HG03135 (cell line): ENCODE results near the gene TMEM203.
"Not testable (repeated sequence)": the region's sequence is repeated elsewhere in the genome, so short reads cannot be mapped to it uniquely, and the experiment has no call there.

Experiments used
- ATAC-seq: cut with Tn5 transposase; IDR thresholded peaks from one replicate; pipeline ENCODE4 v1.9.1; 2021; ENCODE audit warnings: mild to moderate bottlenecking, moderate library complexity; ENCODE audit not compliant: unreplicated experiment

The TMEM203 gene, protein sequence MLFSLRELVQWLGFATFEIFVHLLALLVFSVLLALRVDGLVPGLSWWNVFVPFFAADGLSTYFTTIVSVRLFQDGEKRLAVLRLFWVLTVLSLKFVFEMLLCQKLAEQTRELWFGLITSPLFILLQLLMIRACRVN

DNA sequence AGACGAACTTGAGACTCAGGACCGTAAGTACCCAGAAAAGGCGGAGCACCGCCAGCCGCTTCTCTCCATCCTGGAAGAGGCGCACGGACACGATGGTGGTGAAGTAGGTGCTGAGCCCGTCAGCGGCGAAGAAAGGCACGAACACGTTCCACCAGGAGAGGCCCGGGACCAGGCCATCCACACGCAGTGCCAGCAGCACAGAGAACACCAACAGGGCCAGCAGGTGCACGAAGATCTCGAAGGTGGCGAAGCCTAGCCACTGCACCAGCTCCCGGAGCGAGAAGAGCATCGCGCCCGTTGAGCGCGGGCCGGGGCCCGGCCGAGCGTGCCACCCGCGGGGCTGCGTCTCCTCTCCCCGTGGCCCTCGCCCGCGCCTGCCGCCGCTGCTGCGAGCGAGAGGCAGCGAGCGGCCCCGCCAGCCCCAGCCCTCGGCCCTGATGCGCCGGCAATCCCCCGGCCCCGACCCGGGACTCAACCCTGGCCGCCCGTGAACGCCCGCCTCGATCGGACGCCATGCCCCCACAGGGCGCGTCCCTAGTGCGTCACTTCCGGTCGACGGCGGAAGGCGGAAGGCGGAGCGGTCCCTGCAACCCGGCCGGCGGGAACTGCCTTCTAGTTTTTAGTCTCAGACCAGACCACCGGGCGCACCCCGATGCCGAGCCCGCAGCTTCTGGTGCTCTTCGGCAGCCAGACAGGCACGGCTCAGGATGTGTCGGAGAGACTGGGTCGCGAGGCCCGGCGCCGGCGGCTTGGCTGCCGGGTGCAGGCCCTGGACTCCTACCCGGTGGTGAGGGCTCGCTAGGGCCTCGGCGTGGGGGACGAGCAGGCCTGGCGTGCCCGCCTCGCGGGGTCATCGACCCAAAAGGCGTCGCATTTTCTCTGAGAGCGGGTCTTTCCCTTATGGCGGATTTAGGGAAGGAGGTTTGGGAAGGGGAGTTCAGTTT lies at the start of gene TMEM203, which contains the start of gene NDOR1:
TMEM203 (minus strand) TSS at position 523 of the 944 bp plus-strand sequence; CDS start at position 289, 234 bp downstream.
NDOR1 (plus strand) TSS at position 575 of the 944 bp plus-strand sequence; CDS start at position 653, 78 bp downstream.
- peak; percentile 40 for ATAC-seq

DNA sequence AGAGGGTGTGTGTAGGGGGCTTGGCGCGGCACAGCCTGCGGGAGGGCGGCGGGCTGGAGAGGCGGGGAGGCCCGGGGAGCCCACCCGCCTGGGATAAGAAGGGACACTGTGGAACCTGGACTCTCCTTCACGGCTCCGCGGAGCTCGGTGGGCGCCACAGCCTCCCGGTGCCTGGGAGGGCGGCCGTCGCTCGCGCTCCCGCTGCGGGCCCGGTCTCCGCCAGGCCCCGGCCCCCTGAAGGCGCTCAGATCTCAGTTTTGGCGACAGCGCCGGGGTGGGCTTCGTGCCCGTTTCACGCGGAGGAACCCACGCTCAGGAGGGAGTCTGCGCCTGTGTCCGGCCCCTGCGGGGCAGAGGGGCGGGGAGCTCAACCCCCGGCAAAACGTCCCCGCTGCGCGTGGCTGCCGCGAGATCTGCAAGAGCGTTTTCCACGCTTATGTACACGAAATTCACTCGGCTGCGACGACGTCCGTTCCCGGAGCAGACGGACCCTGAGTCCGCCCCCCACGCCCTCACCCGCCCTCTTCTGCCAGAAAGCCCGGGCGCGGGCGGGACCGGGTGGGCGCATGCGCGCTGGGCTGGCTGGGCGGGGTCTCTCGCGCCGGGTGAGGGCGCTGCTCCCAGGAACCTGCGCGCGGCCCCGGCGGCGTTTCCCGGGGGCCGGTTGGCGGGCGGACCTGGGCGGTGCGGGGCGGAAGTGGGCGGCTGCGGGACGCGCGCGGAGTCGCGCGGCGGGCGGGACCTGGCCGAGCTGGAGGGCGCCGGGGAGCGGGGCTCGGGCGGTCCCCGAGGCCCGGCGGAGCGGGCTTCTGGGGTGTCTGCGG lies 49.4 kb upstream of the TMEM203 start, which contains the start of gene NELFB:
NELFB (plus strand) TSS at position 704 of the 824 bp plus-strand sequence.
- peak; percentile 72 for ATAC-seq

DNA sequence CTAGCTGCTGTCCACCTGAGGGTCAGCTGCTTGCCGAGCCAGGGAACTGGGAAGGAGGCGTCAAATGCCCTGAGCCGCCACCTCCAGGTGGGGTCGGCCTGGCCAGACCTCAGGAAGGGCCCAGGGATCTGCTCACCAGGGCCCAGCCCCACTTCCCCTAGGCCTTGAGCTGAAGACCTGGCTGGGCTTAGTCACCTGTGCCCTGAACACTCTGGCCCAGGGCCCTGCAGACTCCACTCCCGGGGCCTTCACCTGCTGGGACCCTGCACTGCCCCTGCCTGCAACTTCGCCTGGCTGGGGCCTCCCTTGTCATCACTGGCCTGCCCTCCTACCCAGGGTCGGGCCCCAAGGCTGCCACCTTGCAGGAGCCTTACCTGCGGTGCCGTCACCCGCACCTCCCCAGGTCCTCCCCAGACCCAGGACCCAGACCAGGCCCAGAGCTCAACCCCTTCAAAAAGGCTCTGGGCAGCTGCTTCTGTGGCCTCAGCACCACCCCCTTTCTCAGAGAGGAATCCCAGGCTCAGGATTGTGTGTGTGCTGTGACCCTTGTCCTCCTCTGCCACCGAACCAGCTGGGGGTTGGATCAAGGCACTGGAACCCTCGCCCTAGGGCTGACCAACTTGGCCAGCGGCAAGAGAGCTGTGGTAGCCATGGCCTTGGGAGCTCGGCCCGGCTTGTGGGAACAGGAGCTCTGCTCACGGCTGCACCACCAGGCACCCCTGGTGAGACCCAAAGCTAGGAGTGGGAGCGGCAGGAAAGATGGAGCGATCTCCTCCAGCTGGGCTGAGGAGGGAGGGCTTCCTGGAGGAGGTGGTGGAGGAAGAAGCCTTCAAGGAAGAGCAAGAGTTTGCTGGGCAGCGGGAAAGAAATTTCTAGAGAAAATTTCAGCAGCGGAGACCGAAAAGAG lies 48.5 kb upstream of the TMEM203 start:
- no peak for ATAC-seq

DNA sequence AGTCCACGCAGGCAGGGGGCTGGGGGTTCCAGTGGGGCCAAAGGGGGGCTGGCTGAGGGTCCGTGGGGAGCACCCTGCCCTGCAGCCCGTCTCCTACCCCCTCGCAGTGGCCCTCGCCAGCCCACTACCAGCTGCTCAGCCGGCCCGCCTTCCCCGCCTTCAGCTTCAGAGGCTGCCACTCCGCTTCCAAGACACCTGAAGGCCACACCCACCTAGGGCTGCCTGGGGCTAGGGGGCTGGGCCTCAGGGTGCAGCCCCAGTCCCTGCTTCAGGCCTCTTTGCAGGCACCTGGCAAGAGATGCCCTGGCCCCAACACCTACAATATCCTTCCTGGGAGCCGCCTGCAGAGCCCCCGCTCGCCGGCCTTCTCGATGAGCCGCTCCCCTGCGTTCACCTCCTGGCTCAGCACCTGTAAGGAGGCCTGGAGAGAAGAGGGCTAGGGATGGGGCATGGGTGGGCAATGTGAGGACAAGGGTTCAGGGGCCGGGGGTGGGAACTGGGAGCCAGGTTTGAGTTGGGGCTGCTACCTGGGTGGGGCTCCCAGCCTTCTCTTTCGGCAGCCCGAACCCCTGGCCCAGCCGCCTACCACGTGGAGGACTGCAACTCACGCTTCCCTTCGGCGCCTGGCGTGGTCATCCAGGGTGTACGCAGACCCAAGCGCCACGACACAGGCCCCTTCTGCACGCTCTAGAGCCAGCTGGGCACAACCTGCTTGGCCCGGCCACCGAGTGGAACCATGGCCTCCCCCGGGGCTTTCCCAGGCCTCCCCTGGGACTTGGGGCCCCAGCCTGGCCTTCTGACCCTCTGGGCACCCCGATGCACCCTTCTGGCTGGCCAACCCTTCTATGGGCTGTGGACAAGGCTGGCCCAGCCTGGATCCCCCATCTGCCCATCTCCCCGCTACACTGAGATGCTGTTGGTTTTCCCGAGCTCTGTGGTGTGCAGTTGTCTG lies 47.4 kb upstream of the TMEM203 start:
- no peak for ATAC-seq

DNA sequence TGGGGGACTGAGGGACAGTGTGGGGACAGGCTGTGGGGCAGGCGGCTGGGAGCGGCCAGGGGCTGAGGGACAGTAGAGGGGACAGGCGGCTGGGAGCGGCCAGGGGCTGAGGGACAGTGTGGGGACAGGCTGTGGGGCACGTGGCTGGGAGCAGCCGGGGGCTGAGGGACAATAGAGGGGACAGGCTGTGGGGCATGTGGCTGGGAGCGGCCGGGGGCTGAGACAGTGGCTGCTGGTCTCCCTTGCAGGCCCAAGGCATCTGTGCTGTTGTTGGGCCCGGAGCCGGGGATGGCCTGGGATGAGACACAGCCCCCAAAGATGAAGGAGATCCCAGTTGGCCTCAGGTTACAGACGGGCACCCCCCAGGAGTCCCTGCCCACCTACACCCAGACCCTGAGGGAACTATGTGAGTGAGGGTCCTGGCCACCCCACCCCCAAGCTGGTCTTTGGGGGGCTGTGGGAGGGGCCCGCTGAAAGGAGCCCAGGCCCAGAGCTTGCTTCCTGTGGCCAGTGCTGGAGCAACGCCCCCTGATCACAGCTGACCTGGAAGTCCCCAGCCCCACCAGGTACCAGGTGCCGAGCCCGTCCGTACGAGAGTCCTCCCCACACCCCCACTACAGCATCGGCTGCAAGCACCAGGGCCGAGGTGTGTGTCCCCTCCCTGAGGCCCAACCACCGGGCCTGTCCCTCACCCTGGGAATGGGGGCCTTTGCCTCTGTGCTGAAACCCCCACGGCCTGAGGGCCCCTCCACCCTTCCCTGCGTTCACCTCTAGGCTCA lies 46.2 kb upstream of the TMEM203 start:
- no peak for ATAC-seq

DNA sequence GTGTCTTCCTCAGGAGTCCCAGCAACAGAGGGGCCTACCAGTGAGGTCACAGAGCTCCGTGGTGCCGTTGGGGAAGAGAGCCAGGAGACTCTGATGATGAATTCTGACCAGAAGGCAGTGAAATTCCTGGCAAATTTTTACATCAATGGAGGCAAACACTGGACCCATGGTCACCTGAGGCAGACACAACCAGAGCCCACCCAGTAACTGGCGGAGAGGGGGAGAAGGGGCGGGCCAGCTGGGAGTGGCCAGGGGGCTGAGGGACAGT lies 45.7 kb upstream of the TMEM203 start, which contains the start of gene STPG3:
STPG3 (plus strand) TSS at position 93 of the 268 bp plus-strand sequence; CDS start at position 94, 1 bp downstream.
- ATAC-seq, result no peak

DNA sequence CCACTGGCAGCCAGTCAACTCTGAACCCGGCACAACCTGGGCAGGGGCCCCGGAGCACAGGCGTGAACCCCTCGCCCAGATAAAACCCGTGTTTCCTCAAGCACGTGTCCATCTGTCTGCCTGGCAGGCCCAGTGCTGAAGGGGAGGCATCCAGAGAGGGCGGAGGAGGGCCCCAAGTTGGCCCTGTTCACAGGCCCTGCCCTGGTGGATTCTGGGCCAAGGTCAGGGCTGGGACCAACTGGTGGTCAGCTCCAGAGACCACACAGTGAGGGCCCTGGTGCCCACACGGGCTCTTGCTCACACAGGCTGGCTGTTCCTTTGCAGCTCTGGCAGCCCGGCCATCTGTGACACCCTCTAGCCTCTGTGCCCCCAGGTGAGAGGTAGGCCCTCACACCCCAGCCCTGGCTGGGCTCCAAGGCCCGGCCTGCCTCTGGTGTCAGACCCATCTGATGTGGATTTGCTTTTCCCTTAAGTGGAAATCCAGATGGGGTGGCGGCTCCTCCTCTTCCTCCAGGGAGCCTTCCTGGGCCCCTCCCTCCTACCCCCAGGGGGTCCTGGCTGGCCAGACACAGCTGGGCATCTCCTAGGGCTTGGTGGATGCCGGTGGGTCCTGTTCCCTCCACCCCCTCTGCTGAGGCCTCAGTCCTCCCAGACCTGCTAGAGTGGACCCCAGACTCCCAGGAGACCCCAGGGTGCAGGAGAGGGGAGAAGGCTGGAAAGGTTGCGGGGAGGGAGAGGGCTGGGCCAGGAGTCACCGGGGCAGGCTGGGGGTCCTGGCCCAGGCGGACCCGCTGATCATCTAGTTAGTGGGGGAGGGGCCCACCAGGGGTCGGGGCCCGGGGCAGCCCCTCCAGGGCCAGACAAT lies 45.1 kb upstream of the TMEM203 start:
- no peak for ATAC-seq

DNA sequence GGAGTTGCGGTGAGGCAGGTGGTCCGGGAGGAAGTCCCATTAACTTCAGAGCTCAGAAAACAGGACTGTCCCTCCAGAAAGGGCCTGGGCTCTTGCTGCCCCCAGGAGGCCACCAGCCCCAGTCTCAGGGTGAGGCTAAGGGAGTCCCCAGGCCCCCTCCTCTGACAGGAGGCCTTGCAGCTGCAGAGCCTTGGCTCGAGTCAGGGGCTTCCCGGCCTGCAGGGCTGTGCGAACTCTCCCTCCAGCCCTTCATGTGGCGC lies 42.4 kb upstream of the TMEM203 start:
- ATAC-seq, result no peak

DNA sequence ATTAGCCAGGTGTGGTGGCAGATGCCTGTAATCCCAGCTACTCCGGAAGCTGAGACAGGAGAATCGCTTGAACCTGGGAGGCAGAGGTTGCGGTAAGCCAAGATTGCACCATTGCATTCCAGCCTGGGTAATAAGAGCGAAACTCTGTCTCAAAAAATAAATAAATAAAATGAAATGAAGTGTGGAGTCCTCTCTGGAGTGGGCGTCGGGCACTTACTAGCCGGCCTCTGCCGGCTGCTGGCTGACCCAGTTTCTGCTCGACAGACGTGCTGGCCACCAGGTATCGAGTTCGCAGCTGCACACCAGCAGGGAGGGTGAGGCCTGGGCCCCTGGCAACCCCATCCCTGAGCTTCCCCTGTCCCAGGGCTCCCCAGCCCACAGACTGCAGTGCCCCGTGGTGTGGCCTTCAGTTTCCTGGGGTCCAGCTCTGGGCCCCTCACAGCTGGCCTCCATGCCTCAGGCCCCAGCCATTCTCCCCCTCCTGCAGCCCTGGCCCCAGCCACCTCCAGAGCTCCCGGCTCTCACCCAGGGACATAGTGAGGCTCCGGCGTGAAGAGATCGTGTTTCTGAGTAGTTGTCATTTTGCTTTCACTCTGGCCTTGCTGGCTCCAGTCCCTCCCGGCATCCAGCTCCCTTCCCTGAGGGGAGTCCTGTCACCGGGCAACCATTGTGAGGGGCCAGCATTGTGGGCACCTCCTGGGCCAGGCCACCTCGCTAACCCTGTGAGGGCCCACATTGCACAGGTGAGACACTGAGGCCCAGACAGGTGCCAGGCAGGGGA lies 41.9 kb upstream of the TMEM203 start:
- ATAC-seq, result no peak

DNA sequence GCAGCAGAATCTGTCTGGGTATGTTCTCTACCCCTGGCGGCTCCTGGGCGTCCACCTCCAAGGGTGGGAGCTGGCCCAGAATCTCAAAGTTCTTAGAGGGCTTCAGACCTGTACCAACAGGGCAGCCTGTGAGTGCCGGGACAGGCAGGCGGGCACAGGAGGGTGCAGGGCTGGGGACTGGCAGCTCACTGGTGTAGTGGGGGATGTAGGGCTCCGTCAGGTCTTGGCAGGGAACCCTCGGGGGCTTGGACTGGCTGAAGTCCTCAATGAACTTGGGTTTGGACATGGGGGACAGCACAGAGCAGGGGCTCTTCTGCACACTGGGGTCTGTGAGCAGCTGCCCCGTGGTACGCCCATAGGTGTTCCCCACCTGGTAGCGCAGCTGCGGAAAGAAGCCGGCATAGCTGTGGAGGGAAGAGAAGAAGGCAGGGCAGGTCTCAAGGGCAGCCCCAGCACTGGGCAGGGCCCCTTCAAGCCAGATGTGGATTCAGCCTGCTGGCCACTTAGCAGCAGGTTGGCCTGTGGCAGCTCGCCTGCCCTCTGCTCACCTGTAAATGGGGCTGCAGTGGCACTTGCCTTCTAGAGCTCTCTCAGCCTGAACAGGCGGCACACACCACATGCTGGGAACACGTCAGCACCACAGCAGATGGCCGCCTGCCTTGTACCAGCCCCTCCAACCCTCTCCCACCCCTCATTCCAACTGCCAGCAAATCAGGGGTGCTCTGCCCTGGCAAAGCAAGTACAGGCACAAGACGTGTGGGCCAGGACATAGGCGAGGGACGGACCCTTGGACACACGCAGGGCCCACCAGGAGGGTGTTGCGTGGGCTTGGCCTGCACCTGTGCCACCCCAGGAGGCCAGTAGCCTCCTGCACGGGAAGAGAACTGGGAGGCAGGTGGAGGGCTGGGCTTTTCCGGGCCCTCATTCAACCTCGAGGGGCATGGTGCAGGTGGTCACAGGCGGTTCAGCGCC lies 40.3 kb upstream of the TMEM203 start:
- ATAC-seq, result no peak

DNA sequence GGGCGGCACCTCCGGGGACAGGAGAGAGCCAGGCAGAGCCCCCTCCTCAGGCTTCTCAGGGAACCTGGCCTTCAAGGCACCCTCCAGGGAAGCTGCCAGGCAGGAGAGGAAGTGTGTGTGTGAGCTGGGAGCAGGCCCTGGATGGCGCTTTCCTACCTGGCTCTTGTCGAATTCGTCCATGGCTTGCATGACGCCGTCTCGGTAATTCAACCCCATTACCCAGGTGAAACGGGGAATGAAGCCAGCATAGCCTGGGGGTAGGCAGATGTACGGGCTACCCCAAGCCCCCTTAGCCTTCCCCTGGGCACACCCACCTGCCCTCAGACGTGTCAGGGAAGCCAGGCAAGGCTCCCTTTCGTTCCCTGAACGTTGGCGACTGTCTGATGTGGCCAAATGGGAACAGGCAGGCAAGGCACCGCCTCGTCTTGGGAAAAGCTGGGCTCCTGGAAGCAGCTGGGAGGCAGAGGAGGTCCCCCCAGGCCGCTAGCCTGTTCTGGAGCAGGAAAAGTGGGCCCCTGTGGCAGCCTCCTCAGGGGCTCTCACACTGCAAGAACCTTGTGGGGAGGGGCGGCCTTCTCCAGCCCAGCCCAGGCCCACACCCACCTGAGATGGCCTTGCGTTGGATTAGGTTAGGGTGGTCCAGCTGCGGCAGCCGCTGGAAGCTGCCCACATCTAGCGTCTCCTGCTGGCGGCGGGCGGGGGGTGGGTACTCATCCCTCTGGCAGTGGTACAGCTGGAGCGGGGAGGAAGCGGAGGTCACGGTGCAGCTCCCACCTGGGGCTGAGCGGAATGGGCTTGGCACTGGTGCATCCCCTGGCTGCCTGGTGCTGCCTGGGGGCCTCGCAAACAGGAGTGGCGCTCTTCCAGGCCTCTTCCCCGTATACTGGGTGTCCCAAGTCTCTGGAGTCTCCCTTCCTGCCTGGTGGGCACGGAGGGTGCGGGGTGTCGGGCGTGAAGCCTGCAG lies 39.3 kb upstream of the TMEM203 start:
- ATAC-seq, result no peak

DNA sequence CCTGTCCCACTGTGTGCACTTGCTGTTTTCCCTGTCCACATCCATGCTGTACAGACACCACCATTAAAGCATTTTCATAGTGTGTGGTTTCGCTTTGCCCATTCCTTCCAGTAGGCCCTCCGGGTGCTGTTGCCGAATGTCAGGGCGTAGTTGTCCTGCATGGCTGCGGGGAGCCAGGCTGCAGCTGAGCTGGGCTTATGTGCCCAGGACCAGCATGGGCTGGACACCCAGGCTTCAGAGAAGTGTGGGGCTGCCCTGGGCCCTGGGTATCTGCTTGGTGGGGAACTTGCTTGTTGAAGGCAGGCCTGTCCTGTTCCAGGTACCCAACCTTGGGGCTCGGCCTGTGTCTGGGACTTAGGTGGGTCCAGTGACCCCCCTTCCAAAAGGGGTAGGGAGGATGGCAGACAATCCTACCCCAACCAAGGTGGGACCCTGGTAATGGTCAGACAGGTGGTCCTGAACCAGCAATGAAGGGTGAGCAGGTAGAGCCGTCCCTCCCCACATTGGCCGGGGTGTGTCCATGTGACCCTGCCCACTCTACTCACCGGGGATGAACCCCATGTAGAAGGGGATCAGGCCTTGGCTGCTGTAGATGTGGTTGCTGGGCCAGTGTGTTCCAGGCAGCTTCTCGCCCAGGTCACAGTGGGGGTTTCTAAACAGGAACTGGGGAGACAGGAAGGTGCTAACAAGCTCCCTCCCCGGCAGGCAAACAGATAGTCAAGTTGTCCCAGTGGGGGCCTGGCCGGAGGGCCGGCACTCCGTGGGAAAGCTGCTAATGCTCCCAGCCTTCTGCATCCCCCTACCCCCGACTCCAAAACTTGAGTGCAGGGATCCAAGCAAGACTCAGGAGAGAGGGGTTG lies 38.4 kb upstream of the TMEM203 start:
- ATAC-seq, result no peak

DNA sequence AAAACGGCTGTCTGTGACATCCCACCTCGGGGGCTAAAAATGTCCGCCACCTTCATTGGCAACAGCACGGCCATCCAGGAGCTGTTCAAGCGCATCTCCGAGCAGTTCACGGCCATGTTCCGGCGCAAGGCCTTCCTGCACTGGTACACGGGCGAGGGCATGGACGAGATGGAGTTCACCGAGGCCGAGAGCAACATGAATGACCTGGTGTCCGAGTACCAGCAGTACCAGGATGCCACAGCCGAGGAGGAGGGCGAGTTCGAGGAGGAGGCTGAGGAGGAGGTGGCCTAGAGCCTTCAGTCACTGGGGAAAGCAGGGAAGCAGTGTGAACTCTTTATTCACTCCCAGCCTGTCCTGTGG lies 37.8 kb upstream of the TMEM203 start:
- ATAC-seq, result not testable (repeated sequence)
